ENCODE data around the gene GNB1.
A peak's percentile ranks its signal among the peaks of the same experiment; 100 is the strongest.

Gene GNB1

GRCh38 chr1:1921459-1921862, 30.6 kb upstream of the GNB1 start:
- H3K27me3 ChIP-seq (ENCODE audit: insufficient read depth, low read length, poor library complexity), result no peaks in the 10 kb centered on the region
- H3K9ac ChIP-seq (ENCODE audit: low read depth, low read length), result no peak overlapping the region
- DNase-seq (no peak), ATAC-seq (ENCODE audit: insufficient read depth, low read depth) (no peak)
- H3K36me3 ChIP-seq (ENCODE audit: insufficient read depth, low read length), result no peaks in the 10 kb centered on the region
- H4K20me1 ChIP-seq (ENCODE audit: insufficient read depth, low read length), result peaks cover 12% of the 10 kb centered on the region; the same call in 1 of the 2 replicates
- no peak overlapping the region for H3K27ac ChIP-seq (ENCODE audit: low read length)
- H3K4me3 ChIP-seq (ENCODE audit: low read depth in 1 of 2, low read length in 2 of 2), result no peak overlapping the region
- no peaks in the 10 kb centered on the region for H3K79me2 ChIP-seq (ENCODE audit: insufficient read depth, low read length)
- H3K9me3 ChIP-seq (ENCODE audit: insufficient read depth, low read length, severe bottlenecking), result no peaks in the 10 kb centered on the region
- TF ChIP-seq EZH2 (IDR thresholded peaks at IDR 0.05; ENCODE audit: borderline replicate concordance, low read depth, low read length, severe bottlenecking) (no peak), CTCF (IDR thresholded peaks at IDR 0.05; ENCODE audit: borderline replicate concordance, extremely low read depth, low read length, poor library complexity, severe bottlenecking) (no peak)
- no peak overlapping the region for H2AFZ ChIP-seq (ENCODE audit: low read depth, low read length)
- peaks cover 17% of the 10 kb centered on the region for H3K4me1 ChIP-seq (ENCODE audit: insufficient read depth, low read length)
- no peak overlapping the region for H3K4me2 ChIP-seq (ENCODE audit: insufficient read depth, low read length)

- no peaks in the 10 kb centered on the region for H3K9me3 ChIP-seq (ENCODE audit: insufficient read depth, low read length, severe bottlenecking)
- H3K4me3 ChIP-seq (ENCODE audit: low read depth in 1 of 2, low read length in 2 of 2), result no peak overlapping the region
- no peaks in the 10 kb centered on the region for H3K27me3 ChIP-seq (ENCODE audit: insufficient read depth, low read length, poor library complexity)
- ATAC-seq (ENCODE audit: insufficient read depth, low read depth) (no peak), DNase-seq (no peak)
- TF ChIP-seq EZH2 (IDR thresholded peaks at IDR 0.05; ENCODE audit: borderline replicate concordance, low read depth, low read length, severe bottlenecking) (no peak), CTCF (IDR thresholded peaks at IDR 0.05; ENCODE audit: borderline replicate concordance, extremely low read depth, low read length, poor library complexity, severe bottlenecking) (no peak)
- no peak overlapping the region for H2AFZ ChIP-seq (ENCODE audit: low read depth, low read length)
- H3K4me1 ChIP-seq (ENCODE audit: insufficient read depth, low read length), result peaks cover 17% of the 10 kb centered on the region
- no peaks in the 10 kb centered on the region for H3K79me2 ChIP-seq (ENCODE audit: insufficient read depth, low read length)
- peaks cover 12% of the 10 kb centered on the region; the same call in 1 of the 2 replicates for H4K20me1 ChIP-seq (ENCODE audit: insufficient read depth, low read length)
- H3K9ac ChIP-seq (ENCODE audit: low read depth, low read length), result no peak overlapping the region
- H3K27ac ChIP-seq (ENCODE audit: low read length), result no peak overlapping the region
- H3K4me2 ChIP-seq (ENCODE audit: insufficient read depth, low read length), result no peak overlapping the region
- no peaks in the 10 kb centered on the region for H3K36me3 ChIP-seq (ENCODE audit: insufficient read depth, low read length)
These were observed 29.9 kb upstream of the GNB1 start for GRCh38 chr1:1920608-1921458.

- Histone ChIP-seq H3K4me2 (ENCODE audit: insufficient read depth, low read length) (peak overlapping the region; percentile 75; the same call in 1 of the 2 replicates), H3K4me1 (ENCODE audit: insufficient read depth, low read length) (peaks cover 17% of the 10 kb centered on the region), H3K4me3 (ENCODE audit: low read depth in 1 of 2, low read length in 2 of 2) (no peak overlapping the region), H3K36me3 (ENCODE audit: insufficient read depth, low read length) (no peaks in the 10 kb centered on the region), H3K27ac (ENCODE audit: low read length) (no peak overlapping the region), H2AFZ (ENCODE audit: low read depth, low read length) (no peak overlapping the region), H3K27me3 (ENCODE audit: insufficient read depth, low read length, poor library complexity) (no peaks in the 10 kb centered on the region), H3K79me2 (ENCODE audit: insufficient read depth, low read length) (no peaks in the 10 kb centered on the region), H4K20me1 (ENCODE audit: insufficient read depth, low read length) (peaks cover 12% of the 10 kb centered on the region; the same call in 1 of the 2 replicates), H3K9me3 (ENCODE audit: insufficient read depth, low read length, severe bottlenecking) (no peaks in the 10 kb centered on the region), H3K9ac (ENCODE audit: low read depth, low read length) (no peak overlapping the region)
- TF ChIP-seq CTCF (IDR thresholded peaks at IDR 0.05; ENCODE audit: borderline replicate concordance, extremely low read depth, low read length, poor library complexity, severe bottlenecking), result no peak
- TF ChIP-seq EZH2 (IDR thresholded peaks at IDR 0.05; ENCODE audit: borderline replicate concordance, low read depth, low read length, severe bottlenecking), result no peak
- DNase-seq (no peak), ATAC-seq (ENCODE audit: insufficient read depth, low read depth) (no peak)
These were observed 29.2 kb upstream of the GNB1 start for GRCh38 chr1:1920057-1920607.

All from DND-41 (cell line).